Neural progenitor cell (in vitro differentiated cells): ENCODE data around the gene KRT79. TPM values are rescaled to one million over a fixed set of nuclear protein-coding genes. Genes with fewer than 3 reads are reported as not detected.

Source experiments
- DNase-seq: peaks from one replicate; pipeline ENCODE4 v3.0.0-alpha.2; 2016; ENCODE audit warnings: low spot score
- H2AFZ ChIP-seq: fragments of 200-600 bp; sonication (generic); replicated peaks from 2 replicates; pipeline ENCODE4 v1.6.1; 2016; ENCODE audit warnings: antibody characterized with exemption
- H3F3A ChIP-seq: fragments of 200-600 bp; sonication (generic); 2 replicates; pipeline ENCODE4 v1.6.1; 2016; ENCODE audit warnings: antibody characterized with exemption, low read depth
- H3K27ac ChIP-seq: fragments of 200-600 bp; sonication (generic); 2 replicates; pipeline ENCODE4 v1.5.1; 2016; ENCODE audit warnings: mild to moderate bottlenecking
- H3K27me3 ChIP-seq: fragments of 200-600 bp; sonication (generic); 2 replicates; pipeline ENCODE4 v1.6.1; 2016; ENCODE audit warnings: mild to moderate bottlenecking, moderate library complexity
- H3K36me3 ChIP-seq: fragments of 200-600 bp; sonication (generic); 2 replicates; pipeline ENCODE4 v1.5.1; 2016
- H3K4me1 ChIP-seq: fragments of 200-600 bp; sonication (generic); 2 replicates; pipeline ENCODE4 v1.6.1; 2016; ENCODE audit warnings: mixed run types
- H3K4me2 ChIP-seq: fragments of 200-600 bp; sonication (generic); 2 replicates; pipeline ENCODE4 v1.6.1; 2016
- H3K4me3 ChIP-seq: fragments of 200-600 bp; sonication (generic); 2 replicates; pipeline ENCODE4 v1.5.1; 2016
- H3K79me2 ChIP-seq: fragments of 200-600 bp; sonication (generic); 2 replicates; pipeline ENCODE4 v1.6.1; 2016; ENCODE audit warnings: low read depth
- H3K9ac ChIP-seq: fragments of 200-600 bp; sonication (generic); 2 replicates; pipeline ENCODE4 v1.6.1; 2016
- H3K9me3 ChIP-seq: fragments of 200-600 bp; sonication (generic); 2 replicates; pipeline ENCODE4 v1.5.1; 2016; ENCODE audit warnings: low read depth
- H4K20me1 ChIP-seq: fragments of 200-600 bp; sonication (generic); 2 replicates; pipeline ENCODE4 v1.6.1; 2016; ENCODE audit warnings: low read depth
- H3K27ac Mint-ChIP-seq: 3 replicates; pipeline ENCODE4 v1.8.0; 2021; ENCODE audit warnings: mixed read lengths
- H3K27me3 Mint-ChIP-seq: 2 replicates; pipeline ENCODE4 v1.8.0; 2022; ENCODE audit warnings: low read depth, mild to moderate bottlenecking, inconsistent platforms, moderate library complexity, mixed read lengths; ENCODE audit not compliant: insufficient read depth
- H3K36me3 Mint-ChIP-seq: 3 replicates; pipeline ENCODE4 v1.8.0; 2021; ENCODE audit warnings: mixed read lengths
- H3K4me1 Mint-ChIP-seq: 3 replicates; pipeline ENCODE4 v1.8.0; 2021; ENCODE audit warnings: mixed read lengths
- H3K4me3 Mint-ChIP-seq: 3 replicates; pipeline ENCODE4 v1.8.0; 2021; ENCODE audit warnings: mild to moderate bottlenecking, moderate library complexity, mixed read lengths
- H3K9me3 Mint-ChIP-seq: 3 replicates; pipeline ENCODE4 v1.8.0; 2020; ENCODE audit warnings: mixed read lengths
- CTCF ChIP-seq: fragments of 200-600 bp; sonication (generic); IDR thresholded peaks from 2 replicates; pipeline ENCODE4 v1.5.1; 2017; ENCODE audit warnings: antibody characterized with exemption, mild to moderate bottlenecking
- EZH2 ChIP-seq: fragments of 200-600 bp; sonication (generic); IDR thresholded peaks from 2 replicates; pipeline ENCODE4 v1.6.1; 2017; ENCODE audit warnings: antibody characterized with exemption, mild to moderate bottlenecking, moderate library complexity
- EZH2phosphoT487 ChIP-seq: fragments of 200-600 bp; sonication (generic); IDR thresholded peaks from 2 replicates; pipeline ENCODE4 v1.6.1; 2017; ENCODE audit warnings: antibody characterized with exemption
- small RNA-seq: library from RNA; depleted of rRNA; stranded (forward); fragments of <200 nt; gene quantifications from one replicate; pipeline ENCODE3, GENCODE V24; 2015
- total RNA-seq: library from RNA; depleted of rRNA; stranded (reverse); fragments of >200 nt; gene quantifications from 2 replicates; pipeline ENCODE4 v1.2.3, GENCODE V29; 2015; ENCODE audit warnings: low replicate concordance

Gene KRT79
- total RNA-seq, 1 donor from 2014 or later = not detected

- no peak overlapping the region for H2AFZ ChIP-seq
- H3K27me3 Mint-ChIP-seq = peaks cover 6% of the 10 kb centered on the region
Observed at GRCh38 chr12:52771505-52771904, 62.6 kb downstream of the KRT79 start.

More at GRCh38 chr12:52771505-52771904, 62.6 kb downstream of the KRT79 start:
- H4K20me1 ChIP-seq = no peaks in the 10 kb centered on the region
- peaks cover 2% of the 10 kb centered on the region for H3K9me3 Mint-ChIP-seq
- no peak overlapping the region for H3K4me2 ChIP-seq
- no peaks in the 10 kb centered on the region for H3K36me3 ChIP-seq
- no peaks in the 10 kb centered on the region for H3K9me3 ChIP-seq
- H3K27ac Mint-ChIP-seq = no peak overlapping the region
- H3K79me2 ChIP-seq = no peaks in the 10 kb centered on the region
- DNase-seq = no peak
- H3K36me3 Mint-ChIP-seq = no peaks in the 10 kb centered on the region
- H3K4me1 ChIP-seq = no peaks in the 10 kb centered on the region
- no peaks in the 10 kb centered on the region for H3K27me3 ChIP-seq
- H3K4me1 Mint-ChIP-seq = no peaks in the 10 kb centered on the region
- H3F3A ChIP-seq = no peaks in the 10 kb centered on the region
- H3K4me3 ChIP-seq = no peak overlapping the region
- H3K9ac ChIP-seq = no peak overlapping the region
- H3K27ac ChIP-seq = no peak overlapping the region
- TF ChIP-seq EZH2 (no peak), CTCF (no peak), EZH2phosphoT487 (no peak)
- H3K4me3 Mint-ChIP-seq = no peak overlapping the region

Small RNAs within 50 kb of the gene (small RNA-seq; reads per million reads assigned to genes)
- not detected for gene AC107016.2

Other genes starting within 250 kb of the KRT79 start
- not detected in 2 replicates for gene KRT72, start 232.8 kb downstream of the KRT79 start, total RNA-seq
- gene KRT73, start 215.8 kb downstream of the KRT79 start, total RNA-seq = not detected in 2 replicates
- gene KRT2, start 182.1 kb downstream of the KRT79 start, total RNA-seq = not detected in 2 replicates
- gene KRT1, start 153.9 kb downstream of the KRT79 start, total RNA-seq = not detected in 2 replicates
- gene KRT77, start 130.8 kb downstream of the KRT79 start, total RNA-seq = 0.47 TPM in 1 of 2 replicates, not detected in the other
- gene KRT76, start 57.0 kb downstream of the KRT79 start, total RNA-seq = not detected in 2 replicates
- gene KRT3, start 38.2 kb downstream of the KRT79 start, total RNA-seq = not detected in 2 replicates
- not detected in 2 replicates for gene KRT4, start 20.2 kb downstream of the KRT79 start, total RNA-seq
- gene KRT78, start 14.7 kb upstream of the KRT79 start, total RNA-seq = not detected in 2 replicates
- 168 and 184 TPM in 2 replicates for gene KRT8, start 70.8 kb upstream of the KRT79 start, total RNA-seq
- gene KRT18, start 114.8 kb upstream of the KRT79 start, total RNA-seq = 69.3 and 100 TPM in 2 replicates
- gene EIF4B, start 172.1 kb upstream of the KRT79 start, total RNA-seq = 774 and 833 TPM in 2 replicates
- 0.24 and 0.28 TPM in 2 replicates for gene TNS2, start 215.8 kb upstream of the KRT79 start, total RNA-seq
- gene SPRYD3, start 245.1 kb upstream of the KRT79 start, total RNA-seq = 5.4 and 6.7 TPM in 2 replicates